ENCODE results near the gene MMP7. TPM values are rescaled to one million over a fixed set of nuclear protein-coding genes. Genes with fewer than 3 reads are reported as not detected.

Gene MMP7
- total RNA-seq, 1 experiment from 2014 or later: not detected

GRCh38 chr11:102473543-102473942, 57.0 kb downstream of the MMP7 start:
- no peak for DNase-seq (ENCODE audit: low spot score)
- in situ Hi-C loops (cut with HindIII; ENCODE audit: low sequenced_read_pairs): no loop called here

- no peak for DNase-seq (ENCODE audit: low spot score)
- in situ Hi-C loops (cut with HindIII; ENCODE audit: low sequenced_read_pairs): no loop called here
These were observed 58.4 kb downstream of the MMP7 start for GRCh38 chr11:102472127-102472526.

GRCh38 chr11:102471474-102471873, 59.1 kb downstream of the MMP7 start:
- in situ Hi-C loops (cut with HindIII; ENCODE audit: low sequenced_read_pairs): no loop called here
- no peak for DNase-seq (ENCODE audit: low spot score)

Other genes with a start within 250 kb of the MMP7 start
- gene BIRC3, start 213.3 kb downstream of the MMP7 start, total RNA-seq (2014; rRNA removed; shearing (Covaris generic)): 0.07 TPM in 1 of 2 replicates, not detected in the other
- 97.0 and 105 TPM in 2 replicates for gene BIRC2, start 183.5 kb downstream of the MMP7 start, total RNA-seq (2014; rRNA removed; shearing (Covaris generic))
- 78.0 and 104 TPM in 2 replicates for gene TMEM123, start 78.0 kb downstream of the MMP7 start, total RNA-seq (2014; rRNA removed; shearing (Covaris generic))
- gene MMP20, start 94.6 kb upstream of the MMP7 start, total RNA-seq (2014; rRNA removed; shearing (Covaris generic)): not detected in 2 replicates
- gene MMP27, start 175.0 kb upstream of the MMP7 start, total RNA-seq (2014; rRNA removed; shearing (Covaris generic)): not detected in 2 replicates
- gene MMP8, start 194.2 kb upstream of the MMP7 start, total RNA-seq (2014; rRNA removed; shearing (Covaris generic)): 0.03 TPM in 1 of 2 replicates, not detected in the other
- gene MMP10, start 249.9 kb upstream of the MMP7 start, total RNA-seq (2014; rRNA removed; shearing (Covaris generic)): 42.3 and 45.3 TPM in 2 replicates

Measured in G401 (cell line).